ENCODE results near the gene AGBL3. TPM values are rescaled to one million over a fixed set of nuclear protein-coding genes. Genes with fewer than 3 reads are reported as not detected.

AGBL3 gene
- total and polyA plus RNA-seq, 7 donors: 0.51 to 3.5 (median 1.3) TPM

- ATAC-seq: peak in 3 of 4 donors; percentile 36 to 68 (median 40)
- H3K9me3 ChIP-seq: no peaks in the 10 kb centered on the region
- no peak for TF ChIP-seq CTCF (IDR thresholded peaks at IDR 0.05)
- H3K27me3 ChIP-seq (ENCODE audit: insufficient read depth in 3 of 3, low read length in 2 of 3): no peaks in the 10 kb centered on the region
- H3K27ac ChIP-seq: peak overlapping the region; percentile 49
- peaks cover 0 to 50% of the 10 kb centered on the region in 2 donors for H3K36me3 ChIP-seq (ENCODE audit: insufficient read depth in 1 of 2, low read depth in 1 of 2)
- H3K4me1 ChIP-seq: peaks cover 16% of the 10 kb centered on the region
- no peak overlapping the region for H3K4me3 ChIP-seq
- WGBS, 3 donors: 29 to 71% (median 36%) methylated on average over 6 of the region's 6 CpGs
- intact Hi-C loops (cut with DNase I): no loop called here
- DNase-seq: no peak
These were observed 6.4 kb downstream of the AGBL3 start for GRCh38 chr7:134992626-134993179.

- H3K9me3 ChIP-seq: no peaks in the 10 kb centered on the region
- H3K4me3 ChIP-seq: no peak overlapping the region
- WGBS, 3 donors: 72 to 88% (median 77%) methylated on average over 2 of the region's 2 CpGs
- DNase-seq: no peak
- H3K27me3 ChIP-seq (ENCODE audit: insufficient read depth in 3 of 3, low read length in 2 of 3): no peaks in the 10 kb centered on the region
- H3K36me3 ChIP-seq (ENCODE audit: insufficient read depth in 1 of 2, low read depth in 1 of 2): peaks cover 0 to 50% of the 10 kb centered on the region in 2 donors
- ATAC-seq: no peak
- H3K4me1 ChIP-seq: peaks cover 15% of the 10 kb centered on the region
- intact Hi-C loops (cut with DNase I): no loop called here
- no peak for TF ChIP-seq CTCF (IDR thresholded peaks at IDR 0.05)
- H3K27ac ChIP-seq: no peak overlapping the region
These were observed 7.7 kb downstream of the AGBL3 start for GRCh38 chr7:134993877-134994456.

- H3K9me3 ChIP-seq: no peaks in the 10 kb centered on the region
- peaks cover 15% of the 10 kb centered on the region for H3K4me1 ChIP-seq
- DNase-seq (no peak), ATAC-seq (no peak)
- peaks cover 0 to 36% of the 10 kb centered on the region in 2 donors for H3K36me3 ChIP-seq (ENCODE audit: insufficient read depth in 1 of 2, low read depth in 1 of 2)
- TF ChIP-seq CTCF (IDR thresholded peaks at IDR 0.05): no peak
- no peak overlapping the region for H3K4me3 ChIP-seq
- 67 to 84% (median 68%) methylated on average over 6 of the region's 6 CpGs for WGBS, 3 donors
- intact Hi-C loops (cut with DNase I): no loop called here
- no peak overlapping the region for H3K27ac ChIP-seq
- H3K27me3 ChIP-seq (ENCODE audit: insufficient read depth in 3 of 3, low read length in 2 of 3): no peaks in the 10 kb centered on the region
These were observed 9.2 kb downstream of the AGBL3 start for GRCh38 chr7:134995239-134996096.

- 61 to 67% (median 62%) methylated on average over 2 of the region's 2 CpGs for WGBS, 3 donors
- Histone ChIP-seq H3K9me3 (no peaks in the 10 kb centered on the region), H3K27ac (no peak overlapping the region)
These were observed 9.8 kb downstream of the AGBL3 start for GRCh38 chr7:134996097-134996550.

More at GRCh38 chr7:134996097-134996550, 9.8 kb downstream of the AGBL3 start:
- DNase-seq (no peak), ATAC-seq (no peak)
- Histone ChIP-seq H3K36me3 (ENCODE audit: insufficient read depth in 1 of 2, low read depth in 1 of 2) (peaks cover 0 to 33% of the 10 kb centered on the region in 2 donors), H3K27me3 (ENCODE audit: insufficient read depth in 3 of 3, low read length in 2 of 3) (no peaks in the 10 kb centered on the region), H3K4me1 (peaks cover 15% of the 10 kb centered on the region), H3K4me3 (no peak overlapping the region)
- TF ChIP-seq CTCF (IDR thresholded peaks at IDR 0.05): no peak
- intact Hi-C loops (cut with DNase I): no loop called here
